ENCODE data around the gene BMF. TPM values are rescaled to one million over a fixed set of nuclear protein-coding genes. Genes with fewer than 3 reads are reported as not detected.

Gene BMF
- total and polyA plus RNA-seq, 4 experiments from 2014 or later: 0.55 to 13.7 (median 7.1) TPM

DNA sequence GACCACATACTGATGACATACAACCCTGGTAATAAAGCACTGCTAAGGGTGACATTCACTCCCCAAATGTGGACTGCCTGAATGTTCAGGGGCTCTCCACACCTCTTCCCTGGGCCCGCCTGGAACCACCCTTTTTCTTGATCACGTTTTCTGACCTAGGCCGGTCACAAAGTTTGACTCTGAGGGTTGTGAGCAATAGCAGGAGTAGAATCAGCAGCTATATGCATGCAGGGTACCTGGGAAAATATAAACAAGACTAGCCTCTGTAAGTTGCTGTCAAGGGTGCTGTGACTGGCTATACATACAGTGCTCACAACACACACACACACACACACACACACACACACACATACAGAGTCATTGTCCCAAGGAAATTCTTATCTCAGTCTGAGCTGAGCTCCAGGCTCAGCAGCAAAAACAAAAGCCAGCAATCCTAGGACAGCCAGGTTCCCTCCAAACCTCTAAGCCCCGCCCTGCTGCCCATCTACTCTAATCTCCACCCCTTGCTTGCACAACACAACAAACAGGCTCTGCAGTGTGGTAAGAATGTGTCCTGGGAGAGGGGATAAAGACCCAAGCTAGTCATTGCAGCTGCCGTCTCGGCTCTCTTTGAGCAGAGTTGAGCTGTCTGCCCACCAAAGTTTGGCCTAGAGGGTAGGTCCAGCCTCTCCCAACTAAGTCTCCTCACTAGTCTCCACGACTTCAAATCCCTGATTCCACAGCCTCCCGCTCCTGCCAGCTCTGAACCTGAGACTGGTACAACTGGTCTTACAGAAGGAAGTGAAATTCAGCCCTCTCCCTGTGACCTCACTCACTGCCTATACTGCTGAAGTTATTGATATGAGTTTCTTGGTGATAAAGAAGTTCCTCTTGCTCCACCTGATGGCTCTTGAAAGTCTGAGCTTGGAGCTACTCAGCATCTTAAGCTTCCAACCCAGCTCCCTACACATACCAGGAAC lies 2.2 kb downstream of the BMF start:
- intact Hi-C loops (cut with micrococcal nuclease): no loop called here
- H3K36me3 ChIP-seq (ENCODE audit: insufficient read depth, low read length): no peaks in the 10 kb centered on the region
- POLR2A ChIA-PET (ENCODE audit: partially characterized antibody): interaction anchor here (1.1 to 5.8 kb wide), 7 partner anchors 10 to 201 kb away, joined by 3 to 63 read pairs (median 4); partner anchors contain the start of genes EIF2AK4, PLCB2 and SRP14
- no peaks in the 10 kb centered on the region for H3K27me3 ChIP-seq (ENCODE audit: insufficient read depth, low read length)
- peaks cover 0 to 2% of the 10 kb centered on the region in 2 donors for H3K27me3 Mint-ChIP-seq
- no peak overlapping the region for H3K27ac ChIP-seq (ENCODE audit: low read depth, low read length)
- H3K36me3 Mint-ChIP-seq: no peaks in the 10 kb centered on the region
- H3K4me3 ChIP-seq (ENCODE audit: low read length in 2 of 2): no peak overlapping the region
- no peaks in the 10 kb centered on the region for H3K9me3 Mint-ChIP-seq
- H3K27ac Mint-ChIP-seq: peak overlapping the region; percentile 37 to 88 (median 81)
- no peak for DNase-seq
- peak overlapping the region; percentile 52 to 98 (median 92) for H3K4me3 Mint-ChIP-seq
- peaks cover 54% of the 10 kb centered on the region for H3K4me1 ChIP-seq (ENCODE audit: insufficient read depth, low read length)
- H3K4me1 Mint-ChIP-seq: peaks cover 20 to 59% (median 36%) of the 10 kb centered on the region in 4 donors
- H3K9me3 ChIP-seq (ENCODE audit: control insufficient read depth in 1 of 2, low read length in 2 of 2): no peaks in the 10 kb centered on the region
- CTCF ChIA-PET (ENCODE audit: partially characterized antibody): interaction anchor here (0.5 to 15.1 kb wide), 27 partner anchors 9 to 203 kb away, joined by 3 to 175 read pairs (median 5); partner anchors contain the start of genes BUB1B and SRP14

GRCh38 chr15:40105517-40106202 lies 3.0 kb downstream of the BMF start:
- peak overlapping the region in 4 of 8 donors; percentile 17 to 71 (median 31) for H3K4me3 Mint-ChIP-seq
- intact Hi-C loops (cut with micrococcal nuclease): loop anchor here (2.0 kb wide), 1 partner anchor 169 kb away; no protein-coding TSS in a partner anchor
- no peaks in the 10 kb centered on the region for H3K27me3 ChIP-seq (ENCODE audit: insufficient read depth, low read length)
- H3K36me3 Mint-ChIP-seq: no peaks in the 10 kb centered on the region
- peaks cover 62% of the 10 kb centered on the region for H3K4me1 ChIP-seq (ENCODE audit: insufficient read depth, low read length)
- DNase-seq: no peak
- POLR2A ChIA-PET (ENCODE audit: partially characterized antibody): interaction anchor here (1.7 to 5.8 kb wide), 2 partner anchors 12 to 57 kb away, joined by 6 to 63 read pairs; no protein-coding TSS in a partner anchor
- H3K9me3 ChIP-seq (ENCODE audit: control insufficient read depth in 1 of 2, low read length in 2 of 2): no peaks in the 10 kb centered on the region
- no peaks in the 10 kb centered on the region for H3K9me3 Mint-ChIP-seq
- peaks cover 0 to 2% of the 10 kb centered on the region in 2 donors for H3K27me3 Mint-ChIP-seq
- H3K4me1 Mint-ChIP-seq: peaks cover 26 to 67% (median 44%) of the 10 kb centered on the region in 4 donors
- no peaks in the 10 kb centered on the region for H3K36me3 ChIP-seq (ENCODE audit: insufficient read depth, low read length)
- peak overlapping the region; percentile 42 to 83 (median 71) for H3K27ac Mint-ChIP-seq
- CTCF ChIA-PET (ENCODE audit: partially characterized antibody): interaction anchor here (0.7 to 15.1 kb wide), 37 partner anchors 8 to 330 kb away, joined by 3 to 175 read pairs (median 6); partner anchors contain the start of genes BUB1B, PLCB2 and SRP14
- no peak overlapping the region for H3K4me3 ChIP-seq (ENCODE audit: low read length in 2 of 2)
- no peak overlapping the region for H3K27ac ChIP-seq (ENCODE audit: low read depth, low read length)

GRCh38 chr15:40104865-40105516 lies 3.7 kb downstream of the BMF start:
- no peak overlapping the region for H3K27ac ChIP-seq (ENCODE audit: low read depth, low read length)
- H3K4me1 ChIP-seq (ENCODE audit: insufficient read depth, low read length): peaks cover 69% of the 10 kb centered on the region
- intact Hi-C loops (cut with micrococcal nuclease): loop anchor here (1.0 to 2.0 kb wide), 2 partner anchors 112 to 170 kb away; no protein-coding TSS in a partner anchor

GRCh38 chr15:40104296-40104864 lies 4.3 kb downstream of the BMF start:
- H3K36me3 Mint-ChIP-seq: no peaks in the 10 kb centered on the region
- peaks cover 73% of the 10 kb centered on the region for H3K4me1 ChIP-seq (ENCODE audit: insufficient read depth, low read length)
- no peak for DNase-seq
- H3K27me3 ChIP-seq (ENCODE audit: insufficient read depth, low read length): no peaks in the 10 kb centered on the region
- CTCF ChIA-PET (ENCODE audit: partially characterized antibody): interaction anchor here (0.5 to 15.1 kb wide), 43 partner anchors 9 to 331 kb away, joined by 3 to 175 read pairs (median 5); partner anchors contain the start of genes BUB1B, PLCB2 and SRP14
- no peaks in the 10 kb centered on the region for H3K36me3 ChIP-seq (ENCODE audit: insufficient read depth, low read length)
- no peaks in the 10 kb centered on the region for H3K9me3 Mint-ChIP-seq
- H3K27ac ChIP-seq (ENCODE audit: low read depth, low read length): no peak overlapping the region
- no peaks in the 10 kb centered on the region for H3K9me3 ChIP-seq (ENCODE audit: control insufficient read depth in 1 of 2, low read length in 2 of 2)
- no peak overlapping the region for H3K4me3 ChIP-seq (ENCODE audit: low read length in 2 of 2)
- peaks cover 0 to 2% of the 10 kb centered on the region in 2 donors for H3K27me3 Mint-ChIP-seq
- H3K4me3 Mint-ChIP-seq: peak overlapping the region in 6 of 8 donors; percentile 58 to 86 (median 72)
- H3K4me1 Mint-ChIP-seq: peaks cover 26 to 73% (median 42%) of the 10 kb centered on the region in 4 donors
- intact Hi-C loops (cut with micrococcal nuclease): loop anchor here (1.0 to 2.0 kb wide), 2 partner anchors 113 to 170 kb away; no protein-coding TSS in a partner anchor
- POLR2A ChIA-PET (ENCODE audit: partially characterized antibody): interaction anchor here (0.8 to 5.8 kb wide), 3 partner anchors 10 to 59 kb away, joined by 4 to 63 read pairs (median 6); no protein-coding TSS in a partner anchor
- peak overlapping the region in 2 of 7 donors; percentile 70 to 83 for H3K27ac Mint-ChIP-seq

More at GRCh38 chr15:40104865-40105516, 3.7 kb downstream of the BMF start:
- DNase-seq: peak; percentile 62 to 78 (median 65)
- Mint-ChIP-seq H3K27ac (peak overlapping the region; percentile 64 to 83 (median 70)), H3K4me1 (peaks cover 26 to 74% (median 44%) of the 10 kb centered on the region in 4 donors), H3K9me3 (no peaks in the 10 kb centered on the region), H3K36me3 (no peaks in the 10 kb centered on the region), H3K27me3 (peaks cover 0 to 2% of the 10 kb centered on the region in 2 donors), H3K4me3 (peak overlapping the region in 7 of 8 donors; percentile 0 to 86 (median 71))
- Histone ChIP-seq H3K9me3 (ENCODE audit: control insufficient read depth in 1 of 2, low read length in 2 of 2) (no peaks in the 10 kb centered on the region), H3K36me3 (ENCODE audit: insufficient read depth, low read length) (no peaks in the 10 kb centered on the region), H3K27me3 (ENCODE audit: insufficient read depth, low read length) (no peaks in the 10 kb centered on the region), H3K4me3 (ENCODE audit: low read length in 2 of 2) (peak overlapping the region in 1 of 2 donors; percentile 17)
- ChIA-PET CTCF (ENCODE audit: partially characterized antibody) (interaction anchor here (0.6 to 15.1 kb wide), 45 partner anchors 8 to 331 kb away, joined by 3 to 175 read pairs (median 5); partner anchors contain the start of genes BUB1B, PLCB2 and SRP14), POLR2A (ENCODE audit: partially characterized antibody) (interaction anchor here (0.8 to 5.8 kb wide), 3 partner anchors 11 to 59 kb away, joined by 4 to 63 read pairs (median 6); no protein-coding TSS in a partner anchor)

DNA sequence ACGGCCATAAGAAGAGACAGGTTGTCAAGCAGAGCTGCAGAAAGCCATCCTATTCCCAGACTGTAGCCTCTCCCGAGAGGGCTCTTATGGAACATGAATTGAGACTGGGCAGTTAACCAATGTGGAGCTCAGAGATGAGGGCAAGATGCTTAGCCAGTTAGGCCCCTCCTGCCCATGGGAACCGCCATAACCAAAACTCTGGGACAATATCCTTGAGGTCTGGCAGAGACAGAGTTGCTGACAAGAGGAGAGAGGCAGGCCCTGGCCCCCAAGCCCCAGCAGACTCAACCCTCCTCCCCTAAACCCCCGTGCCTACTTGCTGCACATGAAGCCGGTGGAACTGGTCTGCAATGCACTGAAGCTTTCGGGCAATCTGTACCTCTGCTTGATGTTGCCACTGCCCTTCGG lies 4.8 kb downstream of the BMF start:
- no peaks in the 10 kb centered on the region for H3K27me3 ChIP-seq (ENCODE audit: insufficient read depth, low read length)
- Mint-ChIP-seq H3K27me3 (peaks cover 0 to 2% of the 10 kb centered on the region in 2 donors), H3K9me3 (no peaks in the 10 kb centered on the region), H3K4me1 (peaks cover 25 to 70% (median 42%) of the 10 kb centered on the region in 4 donors), H3K27ac (no peak overlapping the region), H3K36me3 (no peaks in the 10 kb centered on the region), H3K4me3 (no peak overlapping the region)
- no peak for DNase-seq
- H3K27ac ChIP-seq (ENCODE audit: low read depth, low read length): no peak overlapping the region
- ChIA-PET POLR2A (ENCODE audit: partially characterized antibody) (interaction anchor here (5.8 kb wide), 1 partner anchor 55 kb away, joined by 63 read pairs; no protein-coding TSS in a partner anchor), CTCF (ENCODE audit: partially characterized antibody) (interaction anchor here (0.5 to 15.1 kb wide), 29 partner anchors 9 to 319 kb away, joined by 3 to 175 read pairs (median 6); partner anchors contain the start of genes BUB1B and SRP14)
- H3K9me3 ChIP-seq (ENCODE audit: control insufficient read depth in 1 of 2, low read length in 2 of 2): no peaks in the 10 kb centered on the region
- no peak overlapping the region for H3K4me3 ChIP-seq (ENCODE audit: low read length in 2 of 2)
- H3K4me1 ChIP-seq (ENCODE audit: insufficient read depth, low read length): peaks cover 74% of the 10 kb centered on the region
- intact Hi-C loops (cut with micrococcal nuclease): loop anchor here (1.0 to 2.0 kb wide), 2 partner anchors 113 to 171 kb away; no protein-coding TSS in a partner anchor
- H3K36me3 ChIP-seq (ENCODE audit: insufficient read depth, low read length): no peaks in the 10 kb centered on the region

Measured in CD4-positive, alpha-beta memory T cell (primary cell).